Measurements from ENCODE around the gene SCLY. TPM values are rescaled to one million over a fixed set of nuclear protein-coding genes. Genes with fewer than 3 reads are reported as not detected.

The SCLY gene
- total RNA-seq (12.7 and 16.5 TPM in 2 replicates), polyA plus RNA-seq (21.1 and 21.3 TPM in 2 replicates)

- Histone ChIP-seq H4K20me1 (ENCODE audit: insufficient read depth, poor library complexity, severe bottlenecking) (no peaks in the 10 kb centered on the region), H3K36me3 (replicated peaks; ENCODE audit: insufficient read depth, low read depth) (no peaks in the 10 kb centered on the region), H3K79me2 (peaks cover 15% of the 10 kb centered on the region), H3K27me3 (no peaks in the 10 kb centered on the region), H3K27ac (peak within 1 kb of the TSS; percentile 94), H3K4me1 (ENCODE audit: insufficient read depth) (peaks cover 28% of the 10 kb centered on the region), H3K9me2 (replicated peaks; ENCODE audit: insufficient read depth) (no peaks in the 10 kb centered on the region), H2AFZ (peak within 1 kb of the TSS; percentile 85), H3K9me3 (ENCODE audit: low read depth) (no peaks in the 10 kb centered on the region), H3K4me2 (peak within 1 kb of the TSS; percentile 92), H3K4me3 (peak within 1 kb of the TSS; percentile 54)
- no peak for TF ChIP-seq EZH2 (IDR thresholded peaks at IDR 0.05; ENCODE audit: borderline replicate concordance)
- no peak for TF ChIP-seq CTCF (IDR thresholded peaks at IDR 0.05; ENCODE audit: poor library complexity)
- TF ChIP-seq EZH2phosphoT487 (IDR thresholded peaks at IDR 0.05; ENCODE audit: low read depth, severe bottlenecking, unreplicated experiment) = no peak
- peak; percentile 99 for DNase-seq (ENCODE audit: low spot score)
- WGBS (ENCODE audit: low lambda C conversion rate, missing lambda C conversion rate) = 1% methylated on average over 76 of the region's 98 CpGs
These were observed at the start of gene SCLY for GRCh38 chr2:238060542-238061314. SCLY (plus strand) TSS chr2:238061001; CDS start chr2:238061055, 54 bp downstream.

- Histone ChIP-seq H3K27ac (no peak overlapping the region), H3K36me3 (replicated peaks; ENCODE audit: insufficient read depth, low read depth) (no peaks in the 10 kb centered on the region), H3K4me1 (ENCODE audit: insufficient read depth) (no peaks in the 10 kb centered on the region), H3K4me3 (no peak overlapping the region), H3K79me2 (peaks cover 5% of the 10 kb centered on the region), H2AFZ (no peak overlapping the region), H3K9me3 (ENCODE audit: low read depth) (no peaks in the 10 kb centered on the region), H3K27me3 (no peaks in the 10 kb centered on the region), H3K9me2 (replicated peaks; ENCODE audit: insufficient read depth) (no peaks in the 10 kb centered on the region), H4K20me1 (ENCODE audit: insufficient read depth, poor library complexity, severe bottlenecking) (peaks cover 4% of the 10 kb centered on the region), H3K4me2 (no peak overlapping the region)
- DNase-seq (ENCODE audit: low spot score) = no peak
- 97% methylated on average over 7 of the region's 7 CpGs for WGBS (ENCODE audit: low lambda C conversion rate, missing lambda C conversion rate)
- TF ChIP-seq CTCF (IDR thresholded peaks at IDR 0.05; ENCODE audit: poor library complexity) (no peak), EZH2 (IDR thresholded peaks at IDR 0.05; ENCODE audit: borderline replicate concordance) (no peak), EZH2phosphoT487 (IDR thresholded peaks at IDR 0.05; ENCODE audit: low read depth, severe bottlenecking, unreplicated experiment) (no peak)
These were observed 47.0 kb upstream of the SCLY start for GRCh38 chr2:238013806-238014205.

- WGBS (ENCODE audit: low lambda C conversion rate, missing lambda C conversion rate) = 94% methylated on average over 4 of the region's 4 CpGs
- Histone ChIP-seq H2AFZ (no peak overlapping the region), H3K4me2 (no peak overlapping the region), H3K36me3 (replicated peaks; ENCODE audit: insufficient read depth, low read depth) (no peaks in the 10 kb centered on the region), H4K20me1 (ENCODE audit: insufficient read depth, poor library complexity, severe bottlenecking) (peaks cover 4% of the 10 kb centered on the region), H3K4me3 (no peak overlapping the region), H3K4me1 (ENCODE audit: insufficient read depth) (no peaks in the 10 kb centered on the region), H3K79me2 (peaks cover 5% of the 10 kb centered on the region), H3K9me3 (ENCODE audit: low read depth) (no peaks in the 10 kb centered on the region), H3K27me3 (no peaks in the 10 kb centered on the region), H3K27ac (no peak overlapping the region), H3K9me2 (replicated peaks; ENCODE audit: insufficient read depth) (no peaks in the 10 kb centered on the region)
- TF ChIP-seq CTCF (IDR thresholded peaks at IDR 0.05; ENCODE audit: poor library complexity) (no peak), EZH2 (IDR thresholded peaks at IDR 0.05; ENCODE audit: borderline replicate concordance) (no peak), EZH2phosphoT487 (IDR thresholded peaks at IDR 0.05; ENCODE audit: low read depth, severe bottlenecking, unreplicated experiment) (no peak)
- DNase-seq (ENCODE audit: low spot score) = no peak
These were observed 45.1 kb upstream of the SCLY start for GRCh38 chr2:238015705-238016104.

Data from hepatocyte (in vitro differentiated cells).